ENCODE data around the gene C1orf52.

DNA sequence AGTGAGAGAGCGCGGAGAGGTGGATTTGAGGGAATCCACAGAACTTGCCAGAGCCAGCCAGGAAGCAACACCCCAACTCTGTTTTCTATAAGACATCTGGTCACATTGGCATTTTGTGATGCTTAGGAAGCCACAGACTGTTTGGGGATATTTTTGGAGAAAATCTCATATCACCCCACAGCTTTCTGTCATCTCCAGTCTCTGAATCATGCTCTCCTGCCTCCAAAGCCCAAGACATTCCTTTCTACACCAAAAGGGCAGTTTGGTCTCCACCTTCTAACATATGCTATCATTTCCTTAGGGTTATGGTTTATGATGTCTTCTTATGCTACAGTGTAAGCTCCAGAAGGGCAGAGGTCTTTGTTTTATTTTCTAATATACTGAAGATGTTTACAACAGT is 31.4 kb upstream of the C1orf52 start:
- TF ChIP-seq, protein P1, sequence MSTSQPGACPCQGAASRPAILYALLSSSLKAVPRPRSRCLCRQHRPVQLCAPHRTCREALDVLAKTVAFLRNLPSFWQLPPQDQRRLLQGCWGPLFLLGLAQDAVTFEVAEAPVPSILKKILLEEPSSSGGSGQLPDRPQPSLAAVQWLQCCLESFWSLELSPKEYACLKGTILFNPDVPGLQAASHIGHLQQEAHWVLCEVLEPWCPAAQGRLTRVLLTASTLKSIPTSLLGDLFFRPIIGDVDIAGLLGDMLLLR (CRISPR knock-in tag; IDR thresholded peaks at IDR 0.05), result no peak
- TF ChIP-seq NR3C1 (CRISPR knock-in tag; IDR thresholded peaks at IDR 0.05) (no peak), MTA1 (CRISPR knock-in tag; IDR thresholded peaks at IDR 0.05; ENCODE audit: borderline replicate concordance) (no peak), RBM39 (IDR thresholded peaks at IDR 0.05; ENCODE audit: low read depth, low read length, poor library complexity, severe bottlenecking) (no peak), ZKSCAN8 (CRISPR knock-in tag; IDR thresholded peaks at IDR 0.05; ENCODE audit: borderline replicate concordance) (no peak)

Measured in HepG2 (cell line).